GM23338 (cell line): Measurements from ENCODE around the gene PKNOX2. TPM values are rescaled to one million over a fixed set of nuclear protein-coding genes. Genes with fewer than 3 reads are reported as not detected.

Source experiments
- ATAC-seq: fragments of 200-7000 bp; cut with Tn5 transposase; 3 replicates; pipeline ENCODE4 v1.9.1; 2020
- DNase-seq: peaks from one replicate; pipeline ENCODE4 v3.0.0-alpha.2; 2015; ENCODE audit warnings: low spot score
- H2AFZ ChIP-seq: fragments of 200-600 bp; sonication (generic); 2 replicates; pipeline ENCODE4 v1.8.0; 2016; ENCODE audit warnings: antibody characterized with exemption, mild to moderate bottlenecking, moderate library complexity
- H3F3A ChIP-seq: fragments of 200-600 bp; sonication (generic); replicated peaks from 2 replicates; pipeline ENCODE4 v1.8.0; 2017; ENCODE audit warnings: antibody characterized with exemption, mixed run types, low read depth
- H3K27ac ChIP-seq: fragments of 200-600 bp; sonication (generic); 2 replicates; pipeline ENCODE4 v1.6.1; 2016; ENCODE audit warnings: low read depth
- H3K27me3 ChIP-seq: fragments of 200-600 bp; sonication (generic); 2 replicates; pipeline ENCODE4 v1.8.0; 2016; ENCODE audit warnings: mild to moderate bottlenecking, mixed run types, moderate library complexity; ENCODE audit not compliant: insufficient read depth
- H3K36me3 ChIP-seq: fragments of 200-600 bp; sonication (generic); 2 replicates; pipeline ENCODE4 v1.8.0; 2016; ENCODE audit warnings: mild to moderate bottlenecking; ENCODE audit not compliant: insufficient read depth
- H3K4me1 ChIP-seq: fragments of 200-600 bp; sonication (generic); 2 replicates; pipeline ENCODE4 v1.8.0; 2016; ENCODE audit warnings: mild to moderate bottlenecking, moderate library complexity; ENCODE audit not compliant: insufficient read depth
- H3K4me2 ChIP-seq: fragments of 200-600 bp; sonication (generic); 2 replicates; pipeline ENCODE4 v1.7.1; 2017; ENCODE audit warnings: mixed run types
- H3K4me3 ChIP-seq: fragments of 200-600 bp; sonication (generic); 2 replicates; pipeline ENCODE4 v1.6.1; 2016; ENCODE audit warnings: mixed run types
- H3K79me2 ChIP-seq: fragments of 200-600 bp; sonication (generic); replicated peaks from 2 replicates; pipeline ENCODE4 v1.8.0; 2017; ENCODE audit warnings: mild to moderate bottlenecking; ENCODE audit not compliant: insufficient read depth
- H3K9me2 ChIP-seq: fragments of 200-600 bp; sonication (generic); 2 replicates; pipeline ENCODE4 v1.8.0; 2017; ENCODE audit not compliant: insufficient read depth
- H4K20me1 ChIP-seq: fragments of 200-600 bp; sonication (generic); replicated peaks from 2 replicates; pipeline ENCODE4 v1.8.0; 2017; ENCODE audit warnings: mild to moderate bottlenecking; ENCODE audit not compliant: insufficient read depth
- H3K27ac Mint-ChIP-seq: 2 replicates; pipeline ENCODE4 v1.8.0; 2020; ENCODE audit warnings: inconsistent platforms, mild to moderate bottlenecking, moderate library complexity, mixed read lengths
- H3K27me3 Mint-ChIP-seq: 3 replicates; pipeline ENCODE4 v1.8.0; 2022; ENCODE audit warnings: low read depth, mild to moderate bottlenecking, moderate library complexity, mixed read lengths, inconsistent platforms; ENCODE audit not compliant: insufficient read depth, poor library complexity
- H3K36me3 Mint-ChIP-seq: 3 replicates; pipeline ENCODE4 v1.8.0; 2021; ENCODE audit warnings: low read depth, mild to moderate bottlenecking, inconsistent platforms, moderate library complexity, mixed read lengths
- H3K4me1 Mint-ChIP-seq: 3 replicates; pipeline ENCODE4 v1.8.0; 2020; ENCODE audit warnings: mild to moderate bottlenecking, inconsistent platforms, mixed read lengths
- H3K4me3 Mint-ChIP-seq: 3 replicates; pipeline ENCODE4 v1.8.0; 2021; ENCODE audit warnings: moderate library complexity, mild to moderate bottlenecking, inconsistent platforms, mixed read lengths
- H3K9me3 Mint-ChIP-seq: 3 replicates; pipeline ENCODE4 v1.8.0; 2020; ENCODE audit warnings: moderate library complexity, mild to moderate bottlenecking, inconsistent platforms, mixed read lengths
- POLR2AphosphoS5 ChIP-seq: IDR thresholded peaks from 2 replicates; pipeline ENCODE4 v1.6.1; 2016; ENCODE audit warnings: antibody characterized with exemption, low read depth
- ZNF331 ChIP-seq: fragments of 250-450 bp; sonication (Bioruptor Pico); IDR thresholded peaks from 2 replicates; pipeline ENCODE4 v1.5.0; 2020; ENCODE audit warnings: low read depth, mild to moderate bottlenecking, moderate library complexity
- polyA plus RNA-seq: library from polyadenylated mRNA; unstranded; fragments of >200 nt; fragmentation: Nextera tagmentation; extraction: Ambion mirVana; gene quantifications from 2 replicates; pipeline ENCODE4 v1.2.1, GENCODE V29; 2016
- total RNA-seq: library from RNA; depleted of rRNA; stranded (reverse); fragments of >200 nt; shearing (Covaris generic); gene quantifications from 2 replicates; pipeline ENCODE4 v1.2.3, GENCODE V29; 2014
- TF ChIP-seq, protein P1 (sequence below): IDR thresholded peaks from 2 replicates; pipeline ENCODE4 v1.6.1; 2016; ENCODE audit warnings: antibody characterized with exemption
- TF ChIP-seq, protein P2 (sequence below): fragments of 250-450 bp; sonication (Bioruptor Pico); IDR thresholded peaks from 2 replicates; pipeline ENCODE4 v1.5.0; 2020; ENCODE audit warnings: mild to moderate bottlenecking, moderate library complexity
- TF ChIP-seq, protein P3 (sequence below), 2 experiments: fragments of 200-600 bp in 1 of 2; sonication (generic) in 1 of 2; conservative IDR thresholded peaks; 2 replicates each; pipeline versions ENCODE4 v1.5.1 to v1.6.1; 2016 to 2017; ENCODE audit warnings: antibody characterized with exemption in 2 of 2, low read depth in 2 of 2, mild to moderate bottlenecking in 2 of 2, moderate library complexity in 1 of 2

The PKNOX2 gene
- total and polyA plus RNA-seq, 2 experiments from 2014 or later: 0.42 to 0.83 TPM

DNA sequence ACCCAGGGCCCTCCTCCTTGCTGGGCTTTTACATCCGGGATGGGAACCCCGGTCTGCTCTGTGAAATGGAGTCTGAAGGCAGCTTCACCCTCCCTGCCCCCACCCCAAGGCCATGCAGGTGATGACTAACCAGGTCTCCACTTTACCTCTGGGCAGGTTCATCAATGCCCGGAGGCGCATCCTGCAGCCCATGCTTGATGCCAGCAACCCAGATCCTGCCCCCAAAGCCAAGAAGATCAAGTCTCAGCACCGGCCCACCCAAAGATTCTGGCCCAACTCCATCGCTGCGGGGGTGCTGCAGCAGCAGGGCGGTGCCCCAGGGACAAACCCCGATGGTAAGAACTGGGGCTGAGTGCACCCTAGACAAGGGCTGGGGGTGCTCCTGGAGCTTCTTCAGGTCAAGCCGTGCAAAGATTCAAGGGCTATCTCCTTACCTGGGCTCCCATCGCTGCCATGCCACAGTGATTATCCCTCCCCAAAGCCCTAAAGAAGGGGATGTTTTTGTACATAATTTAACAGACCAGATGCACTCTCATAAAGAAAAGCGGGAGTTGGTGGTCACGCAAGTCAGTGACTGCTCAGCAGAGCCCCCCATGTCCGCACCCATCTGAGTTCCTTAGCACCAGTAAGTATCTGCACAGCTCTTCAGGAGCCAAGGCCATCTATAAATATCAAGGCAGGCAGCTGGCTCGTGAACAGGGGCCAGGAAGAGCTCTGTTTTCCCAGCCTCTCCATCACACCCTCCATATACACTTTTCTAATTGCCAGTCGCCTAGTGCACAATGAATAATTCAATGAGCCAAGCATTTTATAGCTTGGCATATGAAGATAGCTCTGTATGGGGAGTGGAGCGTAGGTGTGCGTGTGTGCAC, 265.5 kb downstream of the PKNOX2 start (continued):
- TF ChIP-seq, protein P1, sequence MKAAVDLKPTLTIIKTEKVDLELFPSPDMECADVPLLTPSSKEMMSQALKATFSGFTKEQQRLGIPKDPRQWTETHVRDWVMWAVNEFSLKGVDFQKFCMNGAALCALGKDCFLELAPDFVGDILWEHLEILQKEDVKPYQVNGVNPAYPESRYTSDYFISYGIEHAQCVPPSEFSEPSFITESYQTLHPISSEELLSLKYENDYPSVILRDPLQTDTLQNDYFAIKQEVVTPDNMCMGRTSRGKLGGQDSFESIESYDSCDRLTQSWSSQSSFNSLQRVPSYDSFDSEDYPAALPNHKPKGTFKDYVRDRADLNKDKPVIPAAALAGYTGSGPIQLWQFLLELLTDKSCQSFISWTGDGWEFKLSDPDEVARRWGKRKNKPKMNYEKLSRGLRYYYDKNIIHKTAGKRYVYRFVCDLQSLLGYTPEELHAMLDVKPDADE: no peak
- TF ChIP-seq, protein P2, sequence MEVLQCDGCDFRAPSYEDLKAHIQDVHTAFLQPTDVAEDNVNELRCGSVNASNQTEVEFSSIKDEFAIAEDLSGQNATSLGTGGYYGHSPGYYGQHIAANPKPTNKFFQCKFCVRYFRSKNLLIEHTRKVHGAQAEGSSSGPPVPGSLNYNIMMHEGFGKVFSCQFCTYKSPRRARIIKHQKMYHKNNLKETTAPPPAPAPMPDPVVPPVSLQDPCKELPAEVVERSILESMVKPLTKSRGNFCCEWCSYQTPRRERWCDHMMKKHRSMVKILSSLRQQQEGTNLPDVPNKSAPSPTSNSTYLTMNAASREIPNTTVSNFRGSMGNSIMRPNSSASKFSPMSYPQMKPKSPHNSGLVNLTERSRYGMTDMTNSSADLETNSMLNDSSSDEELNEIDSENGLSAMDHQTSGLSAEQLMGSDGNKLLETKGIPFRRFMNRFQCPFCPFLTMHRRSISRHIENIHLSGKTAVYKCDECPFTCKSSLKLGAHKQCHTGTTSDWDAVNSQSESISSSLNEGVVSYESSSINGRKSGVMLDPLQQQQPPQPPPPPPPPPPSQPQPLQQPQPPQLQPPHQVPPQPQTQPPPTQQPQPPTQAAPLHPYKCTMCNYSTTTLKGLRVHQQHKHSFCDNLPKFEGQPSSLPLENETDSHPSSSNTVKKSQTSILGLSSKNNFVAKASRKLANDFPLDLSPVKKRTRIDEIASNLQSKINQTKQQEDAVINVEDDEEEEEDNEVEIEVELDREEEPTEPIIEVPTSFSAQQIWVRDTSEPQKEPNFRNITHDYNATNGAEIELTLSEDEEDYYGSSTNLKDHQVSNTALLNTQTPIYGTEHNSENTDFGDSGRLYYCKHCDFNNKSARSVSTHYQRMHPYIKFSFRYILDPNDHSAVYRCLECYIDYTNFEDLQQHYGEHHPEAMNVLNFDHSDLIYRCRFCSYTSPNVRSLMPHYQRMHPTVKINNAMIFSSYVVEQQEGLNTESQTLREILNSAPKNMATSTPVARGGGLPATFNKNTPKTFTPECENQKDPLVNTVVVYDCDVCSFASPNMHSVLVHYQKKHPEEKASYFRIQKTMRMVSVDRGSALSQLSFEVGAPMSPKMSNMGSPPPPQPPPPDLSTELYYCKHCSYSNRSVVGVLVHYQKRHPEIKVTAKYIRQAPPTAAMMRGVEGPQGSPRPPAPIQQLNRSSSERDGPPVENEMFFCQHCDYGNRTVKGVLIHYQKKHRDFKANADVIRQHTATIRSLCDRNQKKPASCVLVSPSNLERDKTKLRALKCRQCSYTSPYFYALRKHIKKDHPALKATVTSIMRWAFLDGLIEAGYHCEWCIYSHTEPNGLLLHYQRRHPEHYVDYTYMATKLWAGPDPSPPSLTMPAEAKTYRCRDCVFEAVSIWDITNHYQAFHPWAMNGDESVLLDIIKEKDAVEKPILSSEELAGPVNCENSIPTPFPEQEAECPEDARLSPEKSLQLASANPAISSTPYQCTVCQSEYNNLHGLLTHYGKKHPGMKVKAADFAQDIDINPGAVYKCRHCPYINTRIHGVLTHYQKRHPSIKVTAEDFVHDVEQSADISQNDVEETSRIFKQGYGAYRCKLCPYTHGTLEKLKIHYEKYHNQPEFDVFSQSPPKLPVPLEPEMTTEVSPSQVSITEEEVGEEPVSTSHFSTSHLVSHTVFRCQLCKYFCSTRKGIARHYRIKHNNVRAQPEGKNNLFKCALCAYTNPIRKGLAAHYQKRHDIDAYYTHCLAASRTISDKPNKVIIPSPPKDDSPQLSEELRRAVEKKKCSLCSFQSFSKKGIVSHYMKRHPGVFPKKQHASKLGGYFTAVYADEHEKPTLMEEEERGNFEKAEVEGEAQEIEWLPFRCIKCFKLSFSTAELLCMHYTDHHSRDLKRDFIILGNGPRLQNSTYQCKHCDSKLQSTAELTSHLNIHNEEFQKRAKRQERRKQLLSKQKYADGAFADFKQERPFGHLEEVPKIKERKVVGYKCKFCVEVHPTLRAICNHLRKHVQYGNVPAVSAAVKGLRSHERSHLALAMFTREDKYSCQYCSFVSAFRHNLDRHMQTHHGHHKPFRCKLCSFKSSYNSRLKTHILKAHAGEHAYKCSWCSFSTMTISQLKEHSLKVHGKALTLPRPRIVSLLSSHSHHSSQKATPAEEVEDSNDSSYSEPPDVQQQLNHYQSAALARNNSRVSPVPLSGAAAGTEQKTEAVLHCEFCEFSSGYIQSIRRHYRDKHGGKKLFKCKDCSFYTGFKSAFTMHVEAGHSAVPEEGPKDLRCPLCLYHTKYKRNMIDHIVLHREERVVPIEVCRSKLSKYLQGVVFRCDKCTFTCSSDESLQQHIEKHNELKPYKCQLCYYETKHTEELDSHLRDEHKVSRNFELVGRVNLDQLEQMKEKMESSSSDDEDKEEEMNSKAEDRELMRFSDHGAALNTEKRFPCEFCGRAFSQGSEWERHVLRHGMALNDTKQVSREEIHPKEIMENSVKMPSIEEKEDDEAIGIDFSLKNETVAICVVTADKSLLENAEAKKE: no peak
- TF ChIP-seq ZNF331: no peak

DNA sequence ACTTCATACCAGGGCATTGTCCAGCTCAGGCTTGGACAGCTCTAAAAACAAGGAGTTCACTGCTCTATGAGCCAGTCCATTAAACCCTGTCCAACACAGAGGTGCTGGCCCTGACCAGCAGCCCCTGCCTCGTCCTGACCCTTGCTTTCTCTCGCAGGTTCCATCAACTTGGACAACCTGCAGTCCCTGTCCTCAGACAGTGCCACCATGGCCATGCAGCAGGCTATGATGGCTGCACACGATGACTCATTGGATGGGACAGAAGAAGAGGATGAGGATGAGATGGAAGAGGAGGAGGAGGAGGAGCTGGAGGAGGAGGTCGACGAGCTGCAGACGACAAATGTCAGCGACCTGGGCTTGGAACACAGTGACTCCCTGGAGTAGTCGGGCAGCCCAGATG, 266.5 kb downstream of the PKNOX2 start:
- Mint-ChIP-seq H3K4me3 (no peak overlapping the region), H3K27ac (no peak overlapping the region), H3K4me1 (peaks cover 45% of the 10 kb centered on the region), H3K27me3 (peaks cover 10% of the 10 kb centered on the region), H3K36me3 (no peaks in the 10 kb centered on the region), H3K9me3 (no peaks in the 10 kb centered on the region)
- no peak overlapping the region for H3K4me2 ChIP-seq
- ATAC-seq: no peak
- H2AFZ ChIP-seq: no peak overlapping the region
- H3K79me2 ChIP-seq: no peaks in the 10 kb centered on the region
- H4K20me1 ChIP-seq: no peaks in the 10 kb centered on the region
- H3F3A ChIP-seq: no peaks in the 10 kb centered on the region
- no peak overlapping the region for H3K4me3 ChIP-seq
- no peaks in the 10 kb centered on the region for H3K36me3 ChIP-seq
- peaks cover 26% of the 10 kb centered on the region for H3K4me1 ChIP-seq
- no peaks in the 10 kb centered on the region for H3K9me2 ChIP-seq
- H3K27ac ChIP-seq: no peak overlapping the region
- DNase-seq: no peak
- no peaks in the 10 kb centered on the region for H3K27me3 ChIP-seq
- TF ChIP-seq, protein P3, sequence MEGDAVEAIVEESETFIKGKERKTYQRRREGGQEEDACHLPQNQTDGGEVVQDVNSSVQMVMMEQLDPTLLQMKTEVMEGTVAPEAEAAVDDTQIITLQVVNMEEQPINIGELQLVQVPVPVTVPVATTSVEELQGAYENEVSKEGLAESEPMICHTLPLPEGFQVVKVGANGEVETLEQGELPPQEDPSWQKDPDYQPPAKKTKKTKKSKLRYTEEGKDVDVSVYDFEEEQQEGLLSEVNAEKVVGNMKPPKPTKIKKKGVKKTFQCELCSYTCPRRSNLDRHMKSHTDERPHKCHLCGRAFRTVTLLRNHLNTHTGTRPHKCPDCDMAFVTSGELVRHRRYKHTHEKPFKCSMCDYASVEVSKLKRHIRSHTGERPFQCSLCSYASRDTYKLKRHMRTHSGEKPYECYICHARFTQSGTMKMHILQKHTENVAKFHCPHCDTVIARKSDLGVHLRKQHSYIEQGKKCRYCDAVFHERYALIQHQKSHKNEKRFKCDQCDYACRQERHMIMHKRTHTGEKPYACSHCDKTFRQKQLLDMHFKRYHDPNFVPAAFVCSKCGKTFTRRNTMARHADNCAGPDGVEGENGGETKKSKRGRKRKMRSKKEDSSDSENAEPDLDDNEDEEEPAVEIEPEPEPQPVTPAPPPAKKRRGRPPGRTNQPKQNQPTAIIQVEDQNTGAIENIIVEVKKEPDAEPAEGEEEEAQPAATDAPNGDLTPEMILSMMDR (conservative IDR thresholded peaks at IDR 0.05; ENCODE audit: low read depth in 2 of 2): no peak
- TF ChIP-seq POLR2AphosphoS5: no peak
- TF ChIP-seq, protein P1: no peak
